IPS-18c (cell line): ENCODE measurements around the gene PEX11B.
A peak's percentile ranks its signal among the peaks of the same experiment; 100 is the strongest.

Source experiments
- H3K4me3 ChIP-seq: 2 replicates; pipeline ENCODE4 v1.7.0; 2013; ENCODE audit warnings: low read depth, mild to moderate bottlenecking, low read length, moderate library complexity; ENCODE audit not compliant: insufficient read depth
- H3K9me3 ChIP-seq: one replicate; pipeline ENCODE4 v1.6.1; 2013; ENCODE audit warnings: mild to moderate bottlenecking, low read length, moderate library complexity; ENCODE audit not compliant: control insufficient read depth, insufficient read depth

Gene PEX11B, protein sequence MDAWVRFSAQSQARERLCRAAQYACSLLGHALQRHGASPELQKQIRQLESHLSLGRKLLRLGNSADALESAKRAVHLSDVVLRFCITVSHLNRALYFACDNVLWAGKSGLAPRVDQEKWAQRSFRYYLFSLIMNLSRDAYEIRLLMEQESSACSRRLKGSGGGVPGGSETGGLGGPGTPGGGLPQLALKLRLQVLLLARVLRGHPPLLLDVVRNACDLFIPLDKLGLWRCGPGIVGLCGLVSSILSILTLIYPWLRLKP

DNA sequence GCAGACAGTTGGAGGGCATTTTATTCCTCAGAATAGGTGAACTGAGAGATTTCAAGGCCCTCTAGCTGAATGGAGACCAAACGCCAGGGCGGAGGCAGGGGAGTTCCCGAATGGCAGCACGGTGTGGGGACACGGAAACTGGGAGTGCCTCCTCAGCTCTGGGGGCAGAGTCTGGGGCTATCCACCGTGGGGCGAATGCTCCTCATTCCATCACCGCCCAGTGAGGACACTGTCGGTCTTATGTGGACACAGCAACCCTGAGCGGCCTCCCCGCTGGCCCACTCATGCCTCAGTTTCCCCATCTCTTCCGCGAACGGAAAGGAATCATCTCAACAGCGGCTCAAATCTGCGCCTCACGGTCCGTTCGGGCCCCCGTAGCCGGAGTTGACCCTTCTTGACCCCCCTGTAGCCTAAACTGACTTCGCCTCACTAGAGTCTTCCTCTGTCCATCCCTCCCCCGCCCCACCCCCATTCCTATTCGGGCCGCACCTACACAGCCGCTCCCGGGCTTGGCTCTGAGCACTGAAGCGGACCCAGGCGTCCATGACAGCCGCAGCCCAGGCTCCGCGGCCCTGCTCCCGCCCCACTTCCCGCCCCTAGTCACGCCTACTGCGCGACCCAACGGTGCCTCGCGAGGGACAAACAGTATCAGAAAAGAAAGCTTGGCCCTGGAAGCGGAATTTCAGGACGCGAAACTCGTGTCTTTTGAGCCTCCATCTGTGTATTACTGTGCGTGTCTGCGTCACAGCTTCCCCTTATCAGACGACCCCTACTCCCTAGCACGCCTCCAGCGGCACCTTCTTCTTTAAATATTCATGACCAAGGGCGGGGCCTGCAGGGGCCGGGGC, at the start of gene PEX11B:
Gene PEX11B, minus strand, starts transcription at position 574 of the 848 bp plus-strand sequence. Its CDS starts 29 bp downstream, at position 545.
- Histone ChIP-seq H3K4me3 (peak within 1 kb of the TSS; percentile 78), H3K9me3 (no peaks in the 10 kb centered on the region)

DNA sequence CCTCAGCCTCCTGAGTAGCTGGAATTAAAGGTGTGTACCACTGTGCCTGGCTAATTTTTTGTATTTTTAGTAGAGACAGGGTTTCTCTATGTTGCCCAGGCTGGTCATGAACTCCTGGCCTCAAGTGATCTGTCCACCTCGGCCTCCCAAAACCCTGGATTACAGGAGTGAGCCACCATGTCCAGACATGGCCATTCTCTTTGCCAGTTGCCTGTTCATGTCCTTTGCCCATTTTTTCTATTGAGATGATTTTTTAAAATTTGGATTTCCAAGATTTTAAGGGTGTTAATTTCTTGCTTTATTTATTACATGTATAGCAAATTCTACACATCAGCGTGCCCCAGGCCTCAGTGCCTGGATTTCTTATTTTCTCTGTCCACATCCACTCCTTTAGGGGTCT, 48.8 kb upstream of the PEX11B start:
- Histone ChIP-seq H3K4me3 (no peak overlapping the region), H3K9me3 (no peaks in the 10 kb centered on the region)

DNA sequence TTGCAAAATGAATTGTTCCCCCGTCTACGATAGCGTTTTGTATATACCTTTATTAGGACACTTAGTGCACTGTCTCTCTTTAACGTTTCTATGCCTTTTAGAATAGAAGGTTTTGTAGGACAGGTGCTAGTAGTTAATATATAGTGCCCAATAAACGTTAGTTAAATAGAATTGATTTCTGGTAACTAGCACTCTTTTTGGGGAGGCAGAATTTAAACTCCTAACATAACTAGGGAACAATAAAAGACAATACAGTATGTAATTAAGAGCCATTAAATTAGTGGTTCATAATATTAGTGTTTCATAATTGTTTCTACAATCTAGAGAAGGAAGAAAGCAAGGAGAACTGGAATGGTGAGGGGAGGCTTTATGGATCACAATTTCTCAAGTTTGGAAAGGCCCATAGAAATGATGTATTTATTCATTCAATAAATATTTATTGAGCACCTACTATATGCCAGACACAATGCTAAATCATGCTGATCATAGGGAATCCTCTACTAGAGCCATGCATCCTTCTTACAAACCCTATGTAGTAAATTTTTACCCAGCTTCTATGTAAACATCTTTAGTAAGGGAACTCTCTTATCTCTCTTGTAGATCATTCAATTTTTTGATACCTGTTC, 46.7 kb upstream of the PEX11B start:
- H3K4me3 ChIP-seq, result peak overlapping the region; percentile 71
- H3K9me3 ChIP-seq, result no peaks in the 10 kb centered on the region

DNA sequence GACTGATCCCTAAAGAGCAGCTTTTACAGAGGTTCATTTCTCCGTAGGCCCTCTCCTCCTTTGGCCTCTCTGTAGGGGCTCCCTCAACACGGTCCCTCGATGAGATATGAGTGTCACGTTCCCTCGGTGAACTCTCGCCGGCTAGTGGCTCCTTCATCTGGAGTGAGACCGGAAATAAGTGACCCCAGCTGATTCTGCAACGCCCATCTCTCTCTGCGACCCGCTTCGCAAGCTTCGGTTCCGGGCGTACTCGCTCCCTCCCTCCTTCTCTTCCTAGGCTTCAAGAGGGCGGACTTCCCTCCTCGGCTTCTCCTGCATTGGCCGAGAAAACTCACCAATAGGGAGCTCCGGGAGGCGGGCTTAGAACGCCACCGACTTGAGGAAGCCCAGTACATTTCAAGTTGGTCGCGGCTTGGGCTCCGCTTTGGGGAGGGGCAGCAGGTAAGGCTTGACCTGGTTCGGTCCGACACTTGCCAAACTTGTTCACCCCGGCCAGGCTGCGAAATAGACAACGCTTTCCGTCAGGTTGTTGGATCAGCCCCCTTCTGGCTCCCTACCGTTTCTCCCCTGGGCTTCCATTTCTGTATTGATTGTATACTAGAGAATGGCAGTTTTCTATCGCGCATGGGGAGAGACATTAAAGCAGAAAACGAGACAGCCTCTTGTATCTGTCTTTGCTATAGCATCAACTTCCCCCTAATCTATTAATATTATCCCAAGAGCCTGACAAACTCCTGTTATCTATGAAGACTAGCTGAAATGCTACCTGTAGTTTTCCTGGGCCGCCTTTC, 46.0 kb upstream of the PEX11B start, which contains the start of the genes ANKRD34A and POLR3GL:
Gene ANKRD34A, minus strand, starts transcription at position 248 of the 791 bp plus-strand sequence. CDS start 2,816 bp downstream, outside the sequence.
Gene POLR3GL, plus strand, starts transcription at position 363 of the 791 bp plus-strand sequence. CDS start 10,176 bp downstream, outside the sequence.
- peak within 1 kb of the TSS; percentile 71 for H3K4me3 ChIP-seq

DNA sequence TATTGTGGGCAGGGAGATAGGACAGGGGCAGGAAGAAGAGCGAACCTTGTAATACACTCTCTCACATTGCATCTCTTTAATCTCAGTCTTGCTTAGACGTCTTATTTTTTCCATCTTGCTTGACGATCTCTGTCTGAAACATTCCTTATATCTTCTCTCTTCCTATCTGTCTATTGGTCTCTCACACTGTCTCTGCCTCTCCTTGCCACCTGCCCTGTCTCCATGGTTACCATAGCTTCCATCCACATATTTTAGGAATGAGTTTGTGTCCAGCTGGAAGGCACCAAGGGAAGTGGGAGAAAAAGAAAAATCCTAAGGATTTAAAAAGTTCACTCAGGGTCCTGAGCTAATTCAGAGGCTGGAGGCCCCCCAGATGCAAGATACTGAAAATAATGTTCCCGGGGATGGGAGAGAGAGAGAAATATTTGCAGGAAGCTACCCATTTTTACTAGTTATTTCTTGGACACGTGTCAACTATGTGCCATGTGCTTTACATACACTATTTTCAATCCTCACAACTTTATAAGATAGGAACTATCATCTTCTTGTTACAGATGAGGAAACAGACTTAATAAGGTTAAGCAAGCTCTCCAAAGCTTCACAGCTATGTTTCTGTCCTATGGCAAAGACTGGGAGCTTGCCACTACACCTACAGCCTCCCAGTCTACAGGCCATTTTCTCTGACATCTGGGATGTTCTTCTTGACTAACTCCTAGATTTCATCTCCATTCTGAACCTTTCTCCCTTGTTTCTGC, 44.9 kb upstream of the PEX11B start:
- Histone ChIP-seq H3K4me3 (peak overlapping the region; percentile 71; the same call in 1 of the 2 replicates), H3K9me3 (no peaks in the 10 kb centered on the region)

More for the DNA sequence above, 46.0 kb upstream of the PEX11B start, which contains the start of the genes ANKRD34A and POLR3GL:
- no peaks in the 10 kb centered on the region for H3K9me3 ChIP-seq

DNA sequence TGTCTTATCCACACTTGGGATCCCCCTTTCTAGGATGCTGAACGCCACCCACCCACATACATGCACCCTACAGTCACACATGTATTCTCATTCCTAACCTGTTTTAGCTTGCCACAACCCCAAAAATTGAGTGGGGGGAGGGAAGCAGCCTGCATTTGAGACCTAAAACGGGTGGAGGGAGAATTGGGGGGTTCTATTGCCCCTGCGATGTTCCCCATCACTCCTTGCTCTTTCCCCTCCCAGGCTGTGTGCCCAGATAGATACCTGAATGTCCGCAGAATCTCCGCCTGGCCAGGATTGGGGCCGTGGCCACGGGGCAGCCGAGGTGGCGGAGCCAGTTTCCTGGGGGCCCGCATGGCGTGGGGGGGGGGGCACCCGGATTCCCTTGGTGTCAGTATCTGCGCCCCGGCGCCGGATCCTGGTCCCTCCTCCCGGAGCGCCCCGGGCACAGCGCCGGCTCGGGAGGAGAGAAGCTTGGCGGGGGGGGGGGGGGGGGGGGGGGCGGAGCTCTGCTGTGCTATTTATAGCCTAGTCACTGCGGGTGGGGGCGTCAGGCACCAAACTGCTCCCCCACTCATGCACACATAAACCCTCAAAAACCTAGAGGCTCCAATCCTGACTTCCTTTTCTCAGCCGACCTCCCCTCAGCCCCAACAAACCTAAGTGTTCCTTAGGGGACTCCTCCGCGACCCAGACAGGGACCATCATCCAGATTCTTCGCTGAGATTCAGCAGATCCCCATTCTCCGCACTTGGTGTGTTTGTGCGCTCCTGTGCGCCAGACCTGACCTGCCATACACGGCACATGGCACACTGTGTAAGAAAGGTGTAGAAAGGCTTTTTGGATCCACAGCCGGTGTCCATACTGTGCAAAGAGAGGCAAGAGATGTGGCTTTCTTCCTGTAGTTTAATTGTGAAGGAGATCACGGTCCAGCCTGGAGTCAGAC, 43.9 kb upstream of the PEX11B start:
- Histone ChIP-seq H3K4me3 (peak overlapping the region; percentile 74), H3K9me3 (no peaks in the 10 kb centered on the region)

DNA sequence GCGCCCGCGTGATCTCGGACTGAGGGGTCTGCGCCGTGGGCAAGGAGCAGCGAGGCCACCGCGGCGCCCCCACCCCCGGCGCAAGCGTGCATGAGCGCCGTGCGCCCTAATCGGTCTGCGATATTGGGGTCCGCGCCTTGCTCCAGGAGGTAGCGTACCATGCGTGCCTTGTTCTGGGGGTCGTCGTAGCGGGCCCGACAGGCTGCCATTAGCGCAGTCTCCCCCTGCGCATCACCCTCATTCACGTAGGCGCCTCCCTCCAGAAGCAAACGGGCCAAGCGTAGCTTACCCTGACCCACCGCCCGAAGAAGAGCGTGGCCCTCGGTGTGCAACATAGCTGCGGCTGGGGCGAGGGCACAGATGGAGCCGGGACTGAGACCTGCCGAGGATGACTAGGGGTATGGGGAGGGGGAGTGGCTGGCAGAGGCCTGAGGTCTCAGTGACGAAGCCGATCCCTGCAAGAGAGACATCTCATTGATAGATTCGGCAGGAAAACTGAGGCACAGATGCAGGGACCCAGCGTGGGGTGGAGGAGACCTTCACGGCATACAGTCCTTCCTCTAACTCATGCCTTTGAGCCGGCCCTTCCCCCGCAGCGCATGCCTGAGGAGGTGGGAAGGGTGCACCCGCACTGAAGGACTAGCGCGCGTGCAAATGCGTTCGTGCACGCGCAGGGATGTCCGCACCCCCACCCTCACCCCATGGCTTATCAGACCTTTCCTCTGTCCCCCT, 43.1 kb upstream of the PEX11B start:
- Histone ChIP-seq H3K4me3 (peak overlapping the region; percentile 74), H3K9me3 (no peaks in the 10 kb centered on the region)

DNA sequence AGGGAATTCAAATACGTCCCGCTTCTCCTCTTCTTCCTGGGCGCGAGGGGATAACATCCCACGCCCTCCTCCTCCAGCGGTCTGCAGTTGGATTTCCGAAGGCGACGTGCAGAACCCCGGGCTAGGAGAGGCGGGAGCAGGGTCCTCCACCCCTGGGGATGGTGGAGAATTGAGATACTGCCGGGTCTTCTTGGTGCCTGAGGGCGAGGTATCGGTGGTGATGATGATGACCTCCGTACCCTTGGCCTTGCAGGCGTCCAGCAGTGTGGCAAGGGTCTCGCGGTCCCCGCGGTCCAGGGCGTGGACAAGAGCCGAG, 42.5 kb upstream of the PEX11B start:
- Histone ChIP-seq H3K9me3 (no peaks in the 10 kb centered on the region), H3K4me3 (peak overlapping the region; percentile 74)

DNA sequence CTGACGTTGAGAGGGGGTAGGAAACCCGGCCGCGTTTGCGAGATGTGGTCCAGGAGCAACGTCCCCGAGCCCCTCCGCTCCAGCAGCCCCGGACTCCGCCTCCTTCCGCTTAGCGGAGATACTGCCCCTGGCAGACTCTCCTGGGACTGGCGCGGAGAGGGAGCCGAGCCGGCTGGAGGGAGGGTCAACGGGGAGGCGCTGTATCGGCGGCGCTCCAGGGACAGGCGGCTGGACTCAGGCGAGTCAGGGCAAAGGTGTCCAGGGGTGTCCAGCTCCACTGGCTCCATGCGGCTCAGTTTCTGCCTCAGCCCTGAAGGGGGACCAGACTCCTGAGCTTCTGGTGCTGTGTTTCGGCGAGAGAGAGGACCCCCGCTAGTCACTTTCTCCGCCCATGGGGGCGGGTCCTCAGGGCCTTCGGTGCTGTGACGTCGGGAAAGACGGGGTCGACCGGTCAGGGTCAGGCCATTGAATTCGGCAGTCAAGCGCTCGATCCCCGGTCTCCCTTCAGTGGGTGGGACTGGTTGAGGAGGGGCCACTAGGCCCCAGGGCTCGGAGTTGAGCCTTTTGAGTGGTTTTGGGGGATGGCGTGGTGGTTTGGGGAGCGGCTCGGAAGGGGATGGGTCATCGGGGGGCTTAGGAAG, 42.1 kb upstream of the PEX11B start:
- peak overlapping the region; percentile 74 for H3K4me3 ChIP-seq

DNA sequence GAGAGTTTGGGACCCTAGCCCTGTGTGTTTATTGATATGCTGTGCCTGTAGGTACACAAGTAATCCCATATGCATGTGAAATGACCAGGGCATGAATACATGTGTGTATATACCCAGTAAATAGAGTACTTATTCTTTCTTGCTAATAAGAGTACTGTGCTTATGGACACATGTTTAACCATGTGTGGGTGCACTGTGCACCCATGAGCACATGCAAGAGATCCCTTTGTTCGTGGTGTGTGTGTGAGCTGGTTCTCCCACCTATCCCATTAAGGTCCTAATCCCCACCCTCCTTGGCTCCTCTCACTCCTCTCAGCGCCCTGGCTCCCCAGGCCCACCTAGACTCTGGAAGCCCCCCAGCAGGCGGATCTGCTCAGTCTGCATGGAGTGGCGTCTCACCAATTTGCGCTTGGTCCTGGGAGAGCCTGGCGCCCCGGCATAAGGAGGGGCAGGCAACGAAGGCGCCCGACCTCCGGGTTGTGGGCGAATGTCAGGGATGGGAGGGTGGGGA, 41.5 kb upstream of the PEX11B start:
- Histone ChIP-seq H3K4me3 (peak overlapping the region; percentile 74), H3K9me3 (no peaks in the 10 kb centered on the region)

More for the DNA sequence above, 42.1 kb upstream of the PEX11B start:
- H3K9me3 ChIP-seq, result no peaks in the 10 kb centered on the region

DNA sequence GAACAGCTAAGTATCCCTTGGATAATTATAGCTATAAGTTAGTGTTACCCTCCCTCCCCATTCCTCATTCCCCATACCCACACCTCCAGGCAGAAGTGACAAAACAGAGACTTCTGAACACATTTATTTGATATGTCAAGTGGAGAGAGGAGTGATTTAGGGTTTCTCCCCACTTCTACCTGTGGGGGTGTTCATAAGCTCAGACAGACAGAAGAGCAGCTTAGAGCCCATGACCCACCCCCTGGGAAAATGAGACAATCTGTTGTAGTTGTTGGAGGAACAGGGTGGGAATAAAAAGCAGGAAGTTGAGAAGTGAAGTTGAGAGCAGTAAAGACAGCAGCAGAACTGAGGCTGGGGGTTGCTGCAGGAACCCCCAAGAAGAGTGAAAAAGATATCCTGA, 40.8 kb upstream of the PEX11B start:
- Histone ChIP-seq H3K9me3 (no peaks in the 10 kb centered on the region), H3K4me3 (no peak overlapping the region)

DNA sequence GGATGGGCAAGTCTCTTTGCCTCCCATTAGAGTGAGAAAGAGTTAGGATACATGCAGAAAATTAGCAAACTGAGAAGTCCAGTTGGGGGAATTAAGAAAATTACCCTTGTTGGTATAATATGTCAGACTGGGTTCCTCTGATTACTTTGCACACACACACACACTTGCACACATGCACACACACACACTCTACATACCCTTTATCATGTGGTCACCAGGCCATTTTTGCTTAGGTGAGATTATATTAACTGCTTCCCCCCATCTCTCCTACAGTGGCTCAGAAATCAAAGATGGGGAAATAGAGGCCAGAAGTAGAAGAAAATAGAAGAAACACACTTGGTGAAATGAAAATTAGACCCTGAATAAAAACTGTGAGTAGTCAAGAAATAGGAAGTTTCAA, 40.2 kb upstream of the PEX11B start:
- Histone ChIP-seq H3K4me3 (no peak overlapping the region), H3K9me3 (no peaks in the 10 kb centered on the region)

DNA sequence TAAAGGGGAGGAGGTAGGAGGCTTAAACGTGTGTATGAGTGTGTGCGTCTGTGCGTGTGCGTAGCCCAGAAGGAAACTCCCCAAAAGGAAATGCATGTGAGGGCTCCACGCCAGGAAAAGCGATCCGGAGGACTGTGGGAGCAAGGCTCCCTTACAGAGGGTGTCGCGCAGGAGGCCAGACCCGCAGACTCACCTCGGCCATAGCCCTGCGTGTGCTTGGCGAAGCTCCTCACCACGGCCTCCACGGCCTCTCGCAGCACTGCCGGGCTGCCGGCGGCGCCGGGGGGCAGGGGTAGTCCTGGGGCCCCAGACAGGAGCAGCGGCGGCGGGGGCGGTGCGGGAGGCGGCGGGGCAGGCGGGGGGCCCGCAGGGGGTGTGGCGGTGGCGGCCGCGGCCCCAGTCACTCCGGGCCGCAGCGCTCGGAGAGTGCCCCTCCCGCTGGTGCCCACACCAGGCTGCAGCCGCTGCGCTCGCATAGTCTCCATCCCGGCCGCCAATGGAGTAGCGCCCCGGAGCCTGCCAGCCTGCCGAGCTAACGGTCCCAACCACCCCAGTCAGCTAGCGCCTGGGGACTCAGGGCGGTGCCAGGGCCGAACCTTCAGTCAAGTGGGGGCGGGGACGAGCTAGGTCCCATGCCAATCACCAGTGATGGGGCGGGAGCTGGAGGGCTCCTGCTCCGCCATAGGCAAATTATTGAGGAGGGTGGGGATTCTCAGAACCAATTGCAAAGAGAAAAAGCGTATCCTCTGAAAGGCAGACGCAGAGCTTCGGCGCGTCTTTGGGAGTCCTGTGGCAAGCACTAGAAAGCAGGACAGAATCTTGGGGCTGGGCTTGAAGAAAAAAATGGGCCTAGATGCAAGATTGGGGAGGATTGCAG, 39.2 kb upstream of the PEX11B start, which contains the start of gene LIX1L:
Gene LIX1L, minus strand, starts transcription at position 575 of the 877 bp plus-strand sequence. Its CDS starts 90 bp downstream, at position 485.
- H3K9me3 ChIP-seq, result no peaks in the 10 kb centered on the region
- H3K4me3 ChIP-seq, result peak within 1 kb of the TSS; percentile 65
